ENCODE data around the gene CD68.

GRCh38 chr17:7569571-7569970 is 9.9 kb upstream of the CD68 start:
- TF ChIP-seq CTCF (IDR thresholded peaks at IDR 0.05; ENCODE audit: low read length) (no peak), EZH2phosphoT487 (IDR thresholded peaks at IDR 0.05; ENCODE audit: low read length) (no peak), EZH2 (optimal IDR thresholded peaks at IDR 0.05; ENCODE audit: low read depth, low read length) (no peak)
